Chondrocyte (in vitro differentiated cells): ENCODE results near the gene ERGIC1. TPM values are rescaled to one million over a fixed set of nuclear protein-coding genes. Genes with fewer than 3 reads are reported as not detected.

Experiments used
- DNase-seq: peaks from one replicate; pipeline ENCODE4 v3.0.0; 2021; ENCODE audit warnings: mixed read lengths, low spot score
- H3K27ac Mint-ChIP-seq: one replicate; pipeline ENCODE4 v1.8.0; 2021; ENCODE audit warnings: mild to moderate bottlenecking, moderate library complexity, mixed read lengths; ENCODE audit not compliant: unreplicated experiment
- H3K27me3 Mint-ChIP-seq: 2 replicates; pipeline ENCODE4 v1.8.0; 2021; ENCODE audit warnings: low read depth, mixed read lengths
- H3K36me3 Mint-ChIP-seq: 2 replicates; pipeline ENCODE4 v1.8.0; 2021; ENCODE audit warnings: low read depth, mixed read lengths
- H3K4me1 Mint-ChIP-seq: 2 replicates; pipeline ENCODE4 v1.8.0; 2021; ENCODE audit warnings: low read depth, mild to moderate bottlenecking, mixed read lengths
- H3K4me3 Mint-ChIP-seq: one replicate; pipeline ENCODE4 v1.8.0; 2021; ENCODE audit warnings: mild to moderate bottlenecking, moderate library complexity, mixed read lengths; ENCODE audit not compliant: unreplicated experiment
- H3K9me3 Mint-ChIP-seq: 2 replicates; pipeline ENCODE4 v1.8.0; 2021; ENCODE audit warnings: low read depth, mixed read lengths
- CTCF ChIP-seq: fragments of 200-600 bp; sonication (generic); IDR thresholded peaks from 2 replicates; pipeline ENCODE4 v1.5.0; 2021; ENCODE audit warnings: antibody characterized with exemption, mild to moderate bottlenecking, moderate library complexity
- total RNA-seq: library from RNA; stranded (reverse); gene quantifications from 3 replicates; pipeline ENCODE4 v1.2.1, GENCODE V29; 2021

ERGIC1 gene
- total RNA-seq, 1 donor from 2014 or later = 141 TPM

DNA sequence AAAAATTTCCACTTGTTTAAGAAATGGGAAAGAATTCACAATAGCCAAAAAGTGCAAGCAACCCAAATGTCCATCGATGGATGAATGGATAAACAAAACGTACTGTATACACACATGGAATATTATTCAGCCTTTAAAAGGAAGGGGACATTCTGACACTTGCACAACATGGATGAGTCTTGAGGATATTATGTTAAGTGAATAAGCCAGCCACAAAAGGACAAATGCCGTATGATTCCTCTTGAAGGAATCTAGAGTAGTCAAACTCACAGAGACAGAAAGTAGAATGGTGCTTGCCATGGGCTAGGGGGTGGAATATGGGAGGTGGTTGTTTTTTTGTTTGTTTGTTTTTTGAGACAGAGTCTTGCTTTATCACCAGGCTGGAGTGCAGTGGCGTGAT is 145.7 kb downstream of the ERGIC1 start:
- no peak for DNase-seq
- Mint-ChIP-seq H3K9me3 (no peaks in the 10 kb centered on the region), H3K4me1 (peaks cover 6% of the 10 kb centered on the region), H3K36me3 (peaks cover 2% of the 10 kb centered on the region), H3K27ac (no peak overlapping the region), H3K27me3 (no peaks in the 10 kb centered on the region), H3K4me3 (no peak overlapping the region)
- TF ChIP-seq CTCF = no peak

DNA sequence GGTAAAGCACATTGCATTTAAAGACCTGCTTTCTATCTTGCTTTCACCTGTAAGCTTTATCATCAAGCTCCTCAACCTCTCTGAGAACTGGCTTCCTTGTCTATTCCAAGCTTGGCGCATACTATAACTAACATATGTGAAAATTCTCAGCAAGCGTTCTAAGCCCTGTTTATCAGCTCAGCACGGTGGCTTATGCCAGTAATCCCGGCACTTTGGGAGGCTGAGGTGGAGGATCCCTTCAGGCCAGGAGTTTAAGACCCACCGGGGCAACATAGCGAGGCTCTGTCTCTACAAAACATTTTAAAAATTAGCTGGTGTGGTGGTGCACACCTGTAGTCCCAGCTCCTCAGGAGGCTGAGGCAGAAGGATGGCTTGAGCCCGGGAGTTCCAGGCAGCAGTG is 147.9 kb downstream of the ERGIC1 start:
- no peak overlapping the region for H3K4me3 Mint-ChIP-seq
- no peak for DNase-seq
- no peaks in the 10 kb centered on the region for H3K27me3 Mint-ChIP-seq
- H3K36me3 Mint-ChIP-seq = peaks cover 4% of the 10 kb centered on the region
- no peaks in the 10 kb centered on the region for H3K9me3 Mint-ChIP-seq
- TF ChIP-seq CTCF = no peak
- no peak overlapping the region for H3K27ac Mint-ChIP-seq
- peaks cover 23% of the 10 kb centered on the region for H3K4me1 Mint-ChIP-seq

DNA sequence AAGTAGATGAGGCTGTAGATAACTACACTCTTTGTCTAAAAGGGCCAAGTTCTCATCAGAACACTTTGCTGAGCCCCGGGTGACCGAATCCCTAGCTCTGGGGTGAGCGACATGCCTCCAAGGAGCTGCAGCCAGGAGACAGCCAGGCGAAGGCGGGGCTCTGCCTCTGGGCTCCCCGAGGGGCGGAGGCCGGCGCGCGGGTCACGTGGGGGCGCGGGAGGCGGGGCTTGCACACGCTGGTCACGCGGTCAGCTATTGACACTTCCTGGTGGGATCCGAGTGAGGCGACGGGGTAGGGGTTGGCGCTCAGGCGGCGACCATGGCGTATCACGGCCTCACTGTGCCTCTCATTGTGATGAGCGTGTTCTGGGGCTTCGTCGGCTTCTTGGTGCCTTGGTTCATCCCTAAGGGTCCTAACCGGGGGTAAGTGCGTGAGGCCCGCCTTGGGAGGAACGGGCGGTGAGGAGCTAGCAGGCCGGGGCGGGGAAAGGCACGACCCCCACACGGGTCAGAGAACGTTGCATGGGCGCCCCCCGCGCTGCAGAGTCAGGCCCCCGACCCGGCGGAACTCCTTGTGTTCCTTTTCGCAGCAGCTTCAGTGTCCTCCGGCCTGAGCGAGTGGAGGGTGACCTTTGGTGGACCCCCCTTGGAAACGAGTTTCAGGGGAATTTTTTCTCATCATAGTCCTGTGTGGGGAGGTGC is 149.6 kb downstream of the ERGIC1 start, which contains the start of gene ATP6V0E1:
Gene ATP6V0E1, plus strand, starts transcription at position 230 of the 702 bp plus-strand sequence. Its CDS starts 90 bp downstream, at position 320.
- Mint-ChIP-seq H3K9me3 (no peaks in the 10 kb centered on the region), H3K36me3 (peaks cover 6% of the 10 kb centered on the region), H3K4me1 (peaks cover 23% of the 10 kb centered on the region), H3K27me3 (no peaks in the 10 kb centered on the region), H3K27ac (peak within 1 kb of the TSS; percentile 99), H3K4me3 (peak within 1 kb of the TSS; percentile 98)
- TF ChIP-seq CTCF = no peak
- DNase-seq = peak; percentile 98

DNA sequence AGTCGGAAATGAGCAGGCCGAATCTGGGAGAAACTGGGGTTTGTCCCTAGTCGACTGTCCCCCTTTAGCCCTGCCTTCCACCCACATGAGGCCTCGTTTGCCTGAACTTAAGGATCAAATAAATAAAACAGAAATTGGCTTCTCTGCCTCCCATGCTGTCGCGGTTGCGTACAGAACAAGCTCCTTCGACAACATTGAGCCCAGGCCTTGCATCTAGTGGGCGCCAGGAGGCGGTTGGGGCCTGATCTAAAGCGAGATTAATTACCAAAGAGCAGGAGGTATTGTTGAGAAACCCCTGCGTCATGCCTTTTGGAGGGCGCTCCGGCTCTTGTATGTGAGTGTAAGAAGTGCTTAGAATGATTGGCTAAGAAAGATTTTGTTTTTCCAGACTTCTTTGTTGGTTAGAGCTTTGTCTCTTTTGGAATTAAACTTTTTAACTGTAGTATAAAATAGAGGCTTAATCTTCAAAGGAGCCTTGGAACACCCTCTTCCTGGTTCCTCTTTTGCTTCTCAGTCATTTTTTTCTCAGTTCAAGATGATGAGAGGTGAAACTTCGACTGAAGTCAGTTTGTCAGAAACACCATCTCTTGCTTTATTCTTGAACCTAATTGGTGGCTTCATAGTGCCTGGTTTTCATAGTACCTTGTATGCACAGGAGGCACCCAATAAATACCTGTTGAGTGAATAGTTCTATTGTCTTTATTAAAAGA is 150.3 kb downstream of the ERGIC1 start:
- Mint-ChIP-seq H3K9me3 (no peaks in the 10 kb centered on the region), H3K4me3 (peak overlapping the region; percentile 98), H3K36me3 (peaks cover 6% of the 10 kb centered on the region), H3K27me3 (no peaks in the 10 kb centered on the region), H3K4me1 (peaks cover 23% of the 10 kb centered on the region), H3K27ac (peak overlapping the region; percentile 99)
- TF ChIP-seq CTCF = peak; percentile 79
- DNase-seq = no peak

DNA sequence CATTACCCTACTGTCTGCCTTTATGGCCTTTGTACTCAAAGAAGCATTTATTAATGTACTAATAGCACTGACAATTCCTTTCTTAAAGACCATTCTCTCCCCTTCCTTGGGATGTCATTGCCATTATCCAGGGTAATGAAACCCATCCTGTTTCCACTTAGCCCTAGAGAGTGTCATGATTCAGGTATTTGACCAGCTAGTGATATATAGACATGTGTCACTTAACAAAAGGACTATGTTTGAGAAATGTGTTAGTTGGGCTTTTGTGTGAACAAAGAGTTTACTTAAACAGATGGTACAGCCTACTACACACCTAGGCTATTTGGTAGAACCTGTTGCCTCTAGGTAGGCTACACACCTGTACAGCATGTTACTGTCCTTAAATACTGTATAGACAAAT is 151.5 kb downstream of the ERGIC1 start:
- H3K4me3 Mint-ChIP-seq = peak overlapping the region; percentile 98
- H3K4me1 Mint-ChIP-seq = peaks cover 23% of the 10 kb centered on the region
- TF ChIP-seq CTCF = no peak
- H3K36me3 Mint-ChIP-seq = peaks cover 6% of the 10 kb centered on the region
- H3K27ac Mint-ChIP-seq = peak overlapping the region; percentile 73
- H3K27me3 Mint-ChIP-seq = no peaks in the 10 kb centered on the region
- H3K9me3 Mint-ChIP-seq = no peaks in the 10 kb centered on the region
- DNase-seq = no peak
